HG02610 (cell line): ENCODE results near the gene MFRP.

ENCODE experiments used
- ATAC-seq: cut with Tn5 transposase; IDR thresholded peaks from one replicate; pipeline ENCODE4 v1.9.1; 2021; ENCODE audit warnings: mild to moderate bottlenecking, moderate library complexity; ENCODE audit not compliant: unreplicated experiment

Gene MFRP

DNA sequence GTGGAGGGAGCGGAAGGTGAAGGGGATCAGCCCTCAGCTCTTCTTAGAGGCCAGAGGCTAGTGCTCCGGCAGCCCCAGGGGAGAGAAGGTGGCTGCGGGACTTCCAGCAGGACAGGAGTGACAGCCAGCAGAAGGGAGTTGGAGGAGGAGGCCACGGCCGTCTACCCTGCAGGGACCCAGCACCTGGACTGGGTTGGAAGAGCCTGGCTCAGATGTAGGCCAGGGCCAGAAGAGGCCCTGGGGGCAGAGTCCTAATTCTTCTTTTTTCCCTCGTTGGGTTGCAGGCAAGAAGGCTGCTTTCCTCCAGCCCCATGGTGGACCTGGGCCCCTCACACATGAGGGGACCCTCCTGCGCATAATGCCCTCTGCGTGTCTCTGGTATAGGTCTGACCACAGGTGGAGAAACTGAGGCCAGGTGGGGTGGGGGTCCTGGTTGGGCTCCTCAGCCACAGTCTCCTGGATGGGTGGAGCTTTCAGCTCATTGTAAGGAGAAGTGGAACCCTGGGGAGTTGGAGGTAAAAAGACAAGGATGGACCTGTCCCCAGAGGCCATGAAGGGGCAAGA is 27.3 kb downstream of the MFRP start:
- no peak for ATAC-seq

DNA sequence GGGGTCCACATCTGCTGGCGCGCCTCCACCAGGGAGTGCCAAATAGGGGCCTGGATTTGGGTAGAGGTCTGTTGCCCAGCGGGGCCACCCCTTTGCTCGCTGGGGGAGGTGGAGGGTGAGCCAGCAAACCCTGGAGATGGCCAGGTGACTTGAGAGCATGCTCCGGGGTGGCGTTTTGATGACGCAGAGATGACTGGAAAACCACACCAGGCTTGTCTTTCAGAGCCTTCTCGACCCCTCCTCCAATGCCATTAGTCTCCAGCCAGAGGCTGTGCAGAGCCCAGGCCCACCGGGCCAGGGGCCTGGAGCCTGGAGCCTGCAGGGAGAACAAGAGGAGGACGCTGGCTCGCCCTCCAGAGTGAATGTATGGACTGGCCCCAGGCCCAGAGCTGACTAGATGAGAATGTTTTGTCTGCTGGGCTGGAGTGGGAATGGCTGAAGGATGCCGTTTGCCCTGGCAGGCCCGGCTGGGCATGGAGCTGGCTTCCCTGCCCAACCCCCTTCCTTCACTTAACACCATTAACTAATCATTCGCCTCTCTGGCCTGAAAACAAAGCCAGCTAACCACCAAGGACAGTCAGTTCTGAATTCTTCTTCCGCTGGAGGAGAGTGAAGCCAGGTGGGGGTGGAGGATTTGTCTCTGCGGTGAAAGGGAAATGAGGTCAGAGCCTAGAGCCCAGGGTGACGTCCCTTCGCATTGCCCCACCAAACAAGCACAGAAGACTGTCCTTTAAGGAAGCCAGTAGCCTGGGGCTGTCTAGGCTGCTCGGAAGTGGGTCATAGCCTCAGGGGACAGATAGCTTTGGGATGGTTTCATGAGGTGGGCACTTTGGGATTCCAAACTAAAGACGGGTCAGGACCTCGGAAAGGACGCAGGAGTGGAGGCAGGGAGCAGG is 28.0 kb downstream of the MFRP start:
- ATAC-seq = no peak

DNA sequence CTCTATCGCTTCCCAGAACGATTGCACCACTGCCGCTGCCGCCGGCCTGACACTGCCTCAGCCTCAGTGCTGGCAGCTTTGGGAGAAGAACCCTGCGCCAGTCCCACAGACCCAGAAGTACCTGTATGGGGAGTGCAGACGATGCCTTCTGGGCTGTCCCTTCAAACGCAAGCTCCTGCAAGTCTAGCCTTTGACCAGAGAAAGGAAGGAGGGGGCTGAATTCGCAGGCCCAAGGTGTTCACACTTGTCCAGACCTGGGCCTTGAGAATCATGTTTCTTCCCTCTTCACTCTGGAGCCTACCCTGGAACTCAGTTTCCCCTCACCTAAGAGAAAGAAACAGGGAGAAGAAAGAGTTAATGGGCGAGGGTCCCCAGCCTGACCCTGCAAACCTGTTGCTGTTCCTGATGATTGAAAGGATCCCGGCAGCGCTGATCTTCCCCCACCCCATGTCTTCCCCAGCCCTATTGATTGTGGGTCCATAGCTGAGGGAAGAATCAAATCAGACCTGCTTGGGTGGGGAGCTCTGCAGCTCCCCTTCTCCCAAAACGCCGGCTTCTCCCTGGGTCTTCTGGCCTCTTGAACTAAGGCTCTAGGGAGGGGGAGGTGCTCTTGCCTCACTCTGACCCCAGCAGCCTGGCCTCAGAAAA is 28.8 kb downstream of the MFRP start:
- no peak for ATAC-seq

DNA sequence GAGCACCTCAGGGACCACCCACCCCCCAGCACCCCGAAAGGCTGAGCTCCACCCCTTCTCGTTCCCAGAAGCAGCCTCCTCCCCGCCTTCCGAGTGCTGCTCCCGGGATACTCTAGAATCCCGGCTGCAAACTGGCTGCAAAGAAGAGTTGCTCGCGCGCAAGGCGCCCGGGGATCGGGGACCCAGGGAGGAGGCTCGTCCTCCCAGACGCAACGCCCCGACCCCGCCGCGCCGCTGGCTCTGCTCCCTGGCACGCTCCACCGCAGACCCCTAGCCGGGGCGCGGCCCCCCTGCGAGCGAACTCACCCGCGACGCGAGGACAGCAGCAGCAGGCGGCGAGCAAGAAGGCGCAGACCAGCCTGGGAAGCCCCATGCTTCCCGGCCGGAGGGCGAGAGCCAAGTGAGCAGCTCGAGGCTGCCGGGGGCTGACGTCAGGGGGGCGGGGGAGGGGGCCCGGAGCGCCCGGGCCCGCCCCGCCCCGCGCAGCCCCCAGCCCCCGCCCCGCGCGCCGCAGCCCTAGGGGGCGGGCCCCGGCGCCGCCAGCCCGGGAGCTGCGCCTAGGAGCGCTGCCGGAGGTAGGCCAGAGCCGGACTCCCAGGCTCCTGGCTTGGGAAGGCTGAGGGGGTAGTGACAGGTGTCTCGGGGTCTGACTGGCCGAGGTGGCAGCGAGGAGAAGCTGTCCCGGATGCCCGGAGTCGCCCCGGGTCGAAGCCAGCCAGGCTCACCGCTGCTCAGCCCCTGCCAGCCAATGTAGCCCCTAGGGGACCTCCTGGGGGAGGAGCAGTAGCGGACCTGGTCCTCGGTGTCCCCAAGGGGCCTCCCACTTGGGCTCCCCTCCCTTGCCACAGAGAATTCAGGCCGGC is 29.5 kb downstream of the MFRP start, which contains the start of gene MCAM:
Gene MCAM, minus strand, starts transcription at position 402 of the 863 bp plus-strand sequence. Its CDS starts 29 bp downstream, at position 373.
- no peak for ATAC-seq

DNA sequence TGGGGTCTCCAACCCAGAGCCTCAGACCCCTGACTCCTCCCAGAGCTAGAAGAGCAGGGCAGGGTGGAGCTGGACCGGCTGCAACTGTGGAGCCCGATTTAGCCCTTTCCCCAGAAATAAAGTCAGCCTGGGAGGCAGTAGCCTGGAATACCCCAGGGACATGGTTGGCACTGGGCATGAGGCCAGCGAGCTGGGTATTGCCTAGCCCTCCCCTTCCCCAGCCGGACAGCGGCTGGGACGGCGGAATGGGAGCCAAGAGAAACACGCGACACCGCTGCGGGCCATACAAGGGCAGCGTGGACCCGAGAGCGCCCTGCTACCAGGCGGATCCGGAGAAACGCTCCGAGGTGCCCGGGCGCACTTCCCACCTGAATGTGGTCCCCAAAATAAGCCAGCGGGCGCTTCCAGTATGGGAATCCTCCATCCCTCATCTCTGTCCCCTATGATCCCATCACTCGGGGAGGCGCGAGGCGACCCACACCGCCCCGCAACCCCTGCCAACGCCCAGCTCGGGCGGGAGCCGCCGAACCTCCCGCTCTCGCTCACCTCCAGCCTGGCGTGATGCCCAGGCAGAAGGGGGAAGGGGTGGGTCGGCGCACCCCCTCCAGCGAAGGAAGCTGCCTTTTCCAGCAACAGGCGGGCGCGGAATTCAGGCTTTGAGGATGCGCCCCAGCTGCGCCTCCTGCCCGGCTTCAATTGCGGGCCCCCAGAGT is 30.3 kb downstream of the MFRP start:
- ATAC-seq = no peak

DNA sequence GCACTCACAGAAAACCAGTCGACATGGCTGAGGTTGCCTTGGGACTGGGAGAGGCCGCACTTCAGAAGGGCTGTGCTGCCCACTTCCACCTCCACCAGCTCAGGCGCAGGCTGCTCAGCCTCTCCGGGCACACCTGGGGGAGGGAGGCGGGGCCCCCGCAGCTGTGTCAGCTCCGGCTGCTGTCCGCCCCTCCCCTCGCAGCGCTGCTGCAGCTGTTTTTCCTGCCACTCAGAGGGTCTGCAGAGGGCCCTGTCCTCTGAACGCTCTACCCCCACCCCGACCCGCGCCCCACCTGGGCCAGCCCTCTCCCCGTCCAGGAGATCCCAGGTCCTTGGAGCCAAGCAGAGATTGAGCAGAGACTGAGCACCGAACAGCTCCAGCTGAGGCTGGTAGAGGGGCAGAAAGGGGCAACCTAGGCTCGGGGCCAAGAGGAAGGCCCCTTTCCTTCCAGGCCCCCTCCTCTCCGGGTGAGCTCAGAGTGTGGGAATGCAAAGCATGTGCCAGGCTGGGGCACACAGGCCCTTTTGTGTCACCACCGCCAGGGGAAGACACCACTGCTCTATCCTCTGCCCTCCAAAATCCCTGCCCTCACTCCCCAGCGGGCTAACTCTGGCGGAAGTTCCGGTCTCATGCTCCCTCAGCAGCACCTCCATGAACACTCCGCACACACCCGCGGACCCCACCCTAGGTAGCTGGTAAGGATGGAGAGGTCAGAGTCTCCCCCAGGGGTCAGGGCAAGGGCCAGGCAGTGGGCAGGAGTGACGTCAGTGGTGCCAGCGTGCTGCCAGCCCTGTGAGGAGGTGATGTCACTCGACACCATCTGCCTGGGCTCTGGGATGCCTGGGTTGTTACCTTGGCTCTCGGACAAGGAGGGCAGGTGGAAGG is 31.1 kb downstream of the MFRP start:
- ATAC-seq = no peak

DNA sequence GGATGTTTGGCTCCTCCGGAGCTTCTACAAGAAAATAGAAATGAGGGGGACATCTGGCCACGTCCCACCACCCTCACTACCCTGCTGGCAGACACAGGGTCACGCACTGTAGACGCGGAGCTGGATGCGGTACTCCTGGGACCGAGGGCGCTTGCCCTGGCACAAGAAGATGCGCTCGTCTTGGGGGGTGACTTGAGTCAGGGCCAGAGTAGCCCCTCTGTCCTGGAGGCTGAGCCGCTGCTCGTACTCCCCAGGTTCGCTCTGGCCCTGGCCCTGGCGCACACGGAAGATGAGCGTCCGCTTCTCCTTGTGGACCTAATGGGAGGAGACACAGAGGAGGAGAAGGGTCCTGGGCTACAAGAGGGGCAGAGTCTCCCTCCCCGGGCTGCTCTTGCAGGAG is 31.8 kb downstream of the MFRP start:
- ATAC-seq = no peak

DNA sequence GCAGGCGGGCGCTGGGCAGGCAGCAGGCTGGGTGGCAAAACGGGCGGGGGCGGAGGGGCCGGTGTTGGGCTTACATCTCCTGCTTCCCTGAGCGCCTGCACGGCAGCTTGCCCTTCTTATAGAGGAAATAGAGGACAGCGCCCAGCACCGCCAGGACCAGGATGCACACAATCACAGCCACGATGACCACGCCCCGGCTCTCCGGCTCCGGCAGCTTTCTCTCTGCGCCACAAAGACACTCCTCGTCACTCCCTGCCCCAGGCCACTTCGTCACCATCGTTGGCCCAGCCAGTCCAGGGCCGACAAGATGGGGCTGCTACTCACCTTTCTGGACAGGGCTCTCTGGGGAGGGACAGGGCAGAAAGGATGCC is 35.8 kb downstream of the MFRP start:
- ATAC-seq = no peak

DNA sequence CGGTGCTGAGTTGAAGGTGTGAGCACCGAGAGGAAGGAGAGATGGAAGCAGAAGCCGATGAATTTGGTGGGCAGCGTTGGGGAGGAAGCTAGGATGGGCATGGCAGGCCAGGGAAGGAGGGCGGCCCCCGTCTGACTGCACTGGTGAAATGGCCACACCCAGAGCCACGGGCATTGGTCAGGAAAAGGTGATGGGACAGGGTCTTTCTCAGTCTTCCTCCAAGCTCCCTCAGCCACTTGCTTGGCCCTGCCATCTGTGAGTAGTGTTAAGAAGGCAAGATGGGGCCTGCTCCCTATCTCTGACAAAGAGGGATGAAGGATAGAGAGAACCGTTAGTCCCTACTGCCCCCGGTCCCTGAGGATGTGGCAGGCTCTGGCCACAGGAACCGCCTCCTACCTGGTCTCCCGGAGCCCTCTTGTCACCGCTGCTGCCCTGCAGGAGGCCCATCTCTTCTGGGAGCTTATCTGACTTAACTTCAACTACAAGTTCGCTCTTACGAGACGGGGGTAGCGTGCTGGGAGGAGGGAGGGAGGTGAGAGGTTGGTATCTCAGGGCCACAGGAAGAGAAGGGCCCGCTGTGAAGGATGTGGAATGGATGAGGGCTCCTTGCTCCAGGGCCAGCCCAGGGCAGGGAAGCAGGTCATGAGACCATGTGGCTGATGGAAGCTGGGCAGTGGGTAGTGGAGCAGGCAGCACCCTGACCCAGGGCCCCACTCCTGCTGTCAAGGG is 36.4 kb downstream of the MFRP start:
- no peak for ATAC-seq

DNA sequence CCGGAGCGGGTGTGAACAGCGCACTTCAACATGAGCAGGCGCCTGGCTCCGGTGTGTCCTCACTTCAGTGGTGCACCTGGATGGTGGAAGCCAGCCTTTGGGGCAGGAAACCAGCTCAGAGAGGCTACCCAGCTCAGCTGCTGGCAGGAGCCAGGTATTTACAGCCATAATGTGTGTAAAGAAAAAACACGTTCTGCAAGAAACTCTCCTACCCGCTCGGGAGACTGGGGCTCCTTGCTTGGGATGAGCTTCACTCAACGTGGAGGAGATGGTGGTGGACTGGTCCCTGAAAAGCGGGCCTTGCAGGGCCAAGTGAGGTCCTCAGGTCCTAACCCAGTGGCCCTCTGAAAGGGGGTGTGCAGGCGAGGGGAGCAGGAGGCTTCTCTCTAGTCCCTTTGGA is 37.1 kb downstream of the MFRP start:
- no peak for ATAC-seq

DNA sequence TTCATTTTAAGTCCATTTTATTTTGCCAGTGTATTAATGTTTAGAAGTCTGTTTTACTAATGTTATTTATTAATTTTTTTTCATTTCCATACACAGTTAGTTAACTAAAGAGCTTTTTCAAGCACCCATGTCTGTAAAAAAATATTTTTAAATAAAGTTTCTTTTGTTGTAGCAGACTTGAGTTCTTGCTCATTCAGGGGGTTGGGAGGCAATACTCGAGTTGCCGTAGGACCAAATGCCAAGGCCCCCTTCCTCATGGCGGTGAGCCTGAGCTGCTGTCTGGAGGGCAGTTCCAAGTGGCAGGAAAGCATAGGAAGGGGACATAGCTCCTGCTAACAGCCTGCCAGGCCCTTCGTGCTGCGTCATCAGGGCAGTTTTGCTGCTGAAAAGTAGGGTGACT is 38.5 kb downstream of the MFRP start:
- no peak for ATAC-seq

DNA sequence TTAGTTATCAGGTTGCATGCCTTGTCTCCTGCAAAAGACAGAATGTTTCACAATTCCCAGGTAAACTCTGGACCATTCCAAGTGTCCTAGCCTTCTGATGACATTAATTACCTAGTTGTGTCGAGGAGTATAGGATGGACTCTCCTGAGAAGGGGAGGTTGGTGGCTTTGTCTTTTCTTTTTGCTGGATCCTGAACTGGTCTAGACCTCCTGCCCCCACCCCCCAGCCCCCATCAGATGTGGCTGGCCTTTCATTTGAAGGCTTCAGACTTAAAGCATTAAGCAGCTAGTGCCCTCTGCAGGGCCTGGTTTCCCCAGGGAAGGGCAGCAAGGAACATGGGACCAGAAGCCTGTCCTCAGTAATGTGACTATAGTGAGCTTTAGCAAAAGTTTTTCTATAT is 39.3 kb downstream of the MFRP start:
- ATAC-seq = no peak

DNA sequence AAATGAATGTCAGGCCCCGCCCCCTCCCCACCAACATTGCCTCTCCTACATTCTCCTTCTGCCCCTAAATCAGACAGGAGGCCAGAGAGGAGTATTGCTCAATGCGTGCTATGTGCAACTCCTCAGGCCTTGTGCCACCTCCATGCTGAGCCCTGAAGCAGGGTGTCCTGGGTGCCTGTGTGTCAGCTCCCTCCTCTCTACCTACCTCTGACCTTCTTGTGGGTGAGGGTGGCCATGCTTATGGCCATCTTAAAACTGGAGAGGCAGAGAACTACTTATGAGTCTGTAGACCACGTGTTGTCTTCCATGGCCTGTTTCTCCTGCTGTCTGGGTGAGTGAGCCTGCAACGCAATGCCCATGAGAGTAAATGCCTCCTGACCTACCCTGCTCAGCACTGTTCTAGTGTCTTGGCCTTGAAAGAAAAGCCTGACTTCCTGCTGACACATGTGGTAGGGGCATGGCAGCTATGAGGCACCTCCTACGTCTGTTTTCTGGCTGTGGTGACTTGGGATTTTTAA is 40.1 kb downstream of the MFRP start:
- ATAC-seq = no peak

DNA sequence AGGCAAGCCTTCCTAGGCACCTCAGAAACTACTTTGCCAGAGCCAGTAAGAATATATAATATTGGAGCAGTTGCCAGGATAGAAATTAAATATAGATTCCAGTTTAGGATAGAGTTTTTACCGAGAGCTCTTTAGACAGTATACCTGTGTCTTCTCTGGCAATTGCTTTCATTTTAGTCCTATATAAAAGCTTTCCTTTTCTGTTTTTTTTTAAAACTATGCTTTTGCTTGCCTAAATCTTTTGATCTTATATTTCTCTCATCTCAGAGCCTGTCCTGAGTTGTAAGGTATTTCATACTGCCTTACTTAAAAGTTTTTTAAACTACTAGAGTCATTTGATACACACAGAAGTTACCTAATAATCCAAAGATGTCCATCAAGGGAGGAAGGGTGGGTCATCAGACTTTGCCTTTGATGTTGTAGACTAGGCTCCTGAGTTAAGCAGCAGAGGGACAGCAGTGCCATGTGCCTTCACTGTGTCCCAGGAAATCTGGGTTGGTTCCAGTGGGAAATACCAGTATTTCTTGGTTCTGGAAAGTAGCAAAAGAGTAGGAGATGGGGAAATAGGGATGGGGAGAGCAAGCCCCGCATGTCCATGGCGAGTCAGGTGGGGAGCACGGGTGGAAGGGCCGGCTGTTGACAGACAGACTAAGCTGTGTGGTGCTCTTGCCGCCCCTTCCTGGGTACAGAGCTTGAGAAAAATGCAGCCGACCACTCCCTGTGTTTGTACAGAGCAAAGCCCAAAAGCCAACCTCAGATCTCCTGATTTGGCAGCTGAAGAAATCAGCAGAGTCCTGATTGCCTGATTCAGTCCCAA is 40.7 kb downstream of the MFRP start:
- ATAC-seq = no peak

DNA sequence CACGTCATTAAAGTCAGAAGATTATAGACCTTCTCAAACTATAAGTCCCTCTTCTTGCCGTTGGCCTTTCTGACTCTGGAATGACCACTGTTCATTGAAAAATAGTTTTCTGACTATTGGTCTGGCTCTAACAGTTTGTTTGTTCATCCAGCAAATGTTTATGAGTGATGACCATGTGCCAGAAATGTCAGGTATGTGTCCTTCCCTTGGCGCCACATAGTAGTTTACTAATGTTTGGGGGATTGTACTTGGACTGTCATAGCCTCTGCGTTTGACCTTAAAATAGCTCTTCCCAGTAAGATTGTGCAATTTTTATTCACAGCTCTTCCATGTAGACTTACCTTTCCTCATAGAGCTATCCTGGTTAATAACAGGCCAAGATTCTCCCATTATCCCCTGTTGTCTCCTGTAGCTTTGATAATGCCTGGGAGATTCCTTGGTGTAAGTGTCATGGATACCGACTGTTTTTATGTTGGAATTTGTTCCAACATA is 43.2 kb downstream of the MFRP start:
- no peak for ATAC-seq

DNA sequence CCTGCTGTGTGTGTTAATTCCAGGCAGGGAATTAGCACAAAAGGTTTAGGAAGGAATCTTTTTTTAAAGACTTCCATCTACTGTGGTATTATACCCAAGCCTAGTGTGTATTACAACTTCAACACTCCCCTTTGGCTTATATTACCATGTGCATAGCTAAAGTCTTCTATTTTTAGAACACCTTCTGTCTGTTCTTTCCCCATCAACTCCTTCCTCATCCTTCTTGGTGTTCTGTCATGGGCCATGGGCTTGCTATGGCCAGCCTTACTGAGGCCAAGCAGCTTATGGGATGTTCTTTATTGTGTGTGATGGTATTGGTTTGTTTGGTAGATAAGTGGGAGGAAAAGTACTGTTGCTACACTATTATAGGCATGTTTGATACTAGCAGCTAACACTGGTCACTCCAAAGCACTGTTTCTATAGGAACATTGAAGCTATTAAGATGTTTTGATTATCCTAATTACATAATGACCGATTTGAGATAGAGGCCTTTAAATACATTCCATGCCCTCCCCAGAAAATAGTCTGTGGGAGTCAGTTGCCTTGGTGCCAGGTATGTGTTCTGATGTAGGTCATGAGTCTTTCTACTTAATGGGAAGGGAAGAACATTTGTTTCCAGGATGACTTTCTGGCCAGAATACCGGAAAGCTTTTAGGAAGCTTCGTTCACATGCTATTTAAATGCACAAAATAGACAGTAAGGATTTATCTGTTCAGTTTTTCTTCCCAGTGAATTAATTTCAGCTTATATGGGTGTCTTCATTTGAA is 46.1 kb downstream of the MFRP start:
- no peak for ATAC-seq

DNA sequence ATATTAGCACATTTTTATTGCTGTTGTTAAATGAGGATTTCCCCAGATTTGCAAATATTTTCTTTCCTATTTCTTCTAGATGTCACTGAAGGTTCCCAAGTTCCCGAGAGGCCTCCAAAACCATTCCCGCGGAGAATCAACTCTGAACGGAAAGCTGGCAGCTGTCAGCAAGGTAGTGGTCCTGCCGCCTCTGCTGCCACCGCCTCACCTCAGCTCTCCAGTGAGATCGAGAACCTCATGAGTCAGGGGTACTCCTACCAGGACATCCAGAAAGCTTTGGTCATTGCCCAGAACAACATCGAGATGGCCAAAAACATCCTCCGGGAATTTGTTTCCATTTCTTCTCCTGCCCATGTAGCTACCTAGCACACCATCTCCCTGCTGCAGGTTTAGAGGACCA is 47.1 kb downstream of the MFRP start:
- ATAC-seq = no peak
